Body of pancreas (tissue), 4 donors: ENCODE data around the gene MARCKS.

ENCODE experiments used
- POLR2A ChIP-seq, 3 donors: fragments of 450-650 bp; IDR thresholded peaks; one replicate each; pipeline ENCODE4 v1.6.1; 2016; ENCODE audit warnings: antibody characterized with exemption in 3 of 3, mild to moderate bottlenecking in 2 of 3
- TF ChIP-seq, protein P1 (sequence below), 7 experiments: fragments of 450-650 bp in 4 of 7; fragments of 200-600 bp in 3 of 7; sonication (generic) in 3 of 7; IDR thresholded peaks; one replicate each; pipeline ENCODE4 v1.5.1; 2016 to 2019; ENCODE audit warnings: antibody characterized with exemption in 7 of 7

DNA sequence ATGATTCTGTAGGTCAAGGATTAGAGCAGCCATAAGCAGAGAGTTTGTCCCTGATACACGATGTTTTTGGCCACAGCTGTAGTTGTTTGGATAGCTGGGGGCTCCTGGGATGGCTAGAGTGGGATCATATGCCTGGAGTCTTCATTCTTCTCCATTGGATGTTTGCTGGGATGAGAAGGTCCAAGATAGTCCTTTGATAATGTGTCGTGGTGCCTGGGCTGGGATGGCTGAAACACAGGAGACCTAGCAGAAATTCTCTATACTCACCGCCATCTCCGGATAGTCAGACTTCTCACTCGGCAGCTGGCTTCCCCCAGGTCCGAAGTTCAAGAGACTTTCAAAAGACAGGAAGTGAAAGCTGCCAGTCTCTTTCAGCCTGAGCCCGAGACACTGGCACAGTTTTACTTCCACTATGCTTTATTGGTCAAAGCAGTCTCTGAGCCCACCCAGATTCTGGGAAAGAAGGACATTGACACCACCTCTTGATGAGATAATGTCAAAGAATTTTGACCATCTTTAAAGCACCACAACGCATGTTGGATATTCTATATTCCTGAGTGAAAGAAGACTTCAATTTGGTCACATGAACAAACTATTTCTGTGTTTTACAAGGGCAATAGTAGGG is 16.0 kb downstream of the MARCKS start:
- TF ChIP-seq, protein P1, sequence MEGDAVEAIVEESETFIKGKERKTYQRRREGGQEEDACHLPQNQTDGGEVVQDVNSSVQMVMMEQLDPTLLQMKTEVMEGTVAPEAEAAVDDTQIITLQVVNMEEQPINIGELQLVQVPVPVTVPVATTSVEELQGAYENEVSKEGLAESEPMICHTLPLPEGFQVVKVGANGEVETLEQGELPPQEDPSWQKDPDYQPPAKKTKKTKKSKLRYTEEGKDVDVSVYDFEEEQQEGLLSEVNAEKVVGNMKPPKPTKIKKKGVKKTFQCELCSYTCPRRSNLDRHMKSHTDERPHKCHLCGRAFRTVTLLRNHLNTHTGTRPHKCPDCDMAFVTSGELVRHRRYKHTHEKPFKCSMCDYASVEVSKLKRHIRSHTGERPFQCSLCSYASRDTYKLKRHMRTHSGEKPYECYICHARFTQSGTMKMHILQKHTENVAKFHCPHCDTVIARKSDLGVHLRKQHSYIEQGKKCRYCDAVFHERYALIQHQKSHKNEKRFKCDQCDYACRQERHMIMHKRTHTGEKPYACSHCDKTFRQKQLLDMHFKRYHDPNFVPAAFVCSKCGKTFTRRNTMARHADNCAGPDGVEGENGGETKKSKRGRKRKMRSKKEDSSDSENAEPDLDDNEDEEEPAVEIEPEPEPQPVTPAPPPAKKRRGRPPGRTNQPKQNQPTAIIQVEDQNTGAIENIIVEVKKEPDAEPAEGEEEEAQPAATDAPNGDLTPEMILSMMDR (IDR thresholded peaks at IDR 0.05): no peak
- peak in 2 of 3 donors; percentile 29 to 30 for TF ChIP-seq POLR2A (IDR thresholded peaks at IDR 0.05)
